PC-9 (cell line): ENCODE results near the gene VAV2. TPM values are rescaled to one million over a fixed set of nuclear protein-coding genes. Genes with fewer than 3 reads are reported as not detected.

Experiments used
- BruUV-seq: library from RNA; stranded (reverse); fragments of 400-500 nt; replicated peaks from 2 replicates; lab custom pipeline; 2021; lab: Mats Ljungman, UMichigan
- CTCF ChIA-PET: fragments of 300-600 bp; sonication (Branson Sonifier 250); formaldehyde crosslinking; loops from one replicate; lab custom pipeline; 2022; ENCODE audit warnings: antibody characterized with exemption; lab: Charles Lee
- POLR2A ChIA-PET: fragments of 300-600 bp; sonication (Branson Sonifier 250); formaldehyde crosslinking; loops from one replicate; lab custom pipeline; 2022; ENCODE audit warnings: antibody characterized with exemption; ENCODE audit not compliant: unreplicated experiment; lab: Charles Lee
- DNase-seq, 2 experiments: peaks; one replicate each; pipeline versions ENCODE4 v3.0.0 to v3.0.0-alpha.2; 2015 to 2022; ENCODE audit warnings: mixed read lengths in 1 of 2
- H2AFZ ChIP-seq: fragments of 200-600 bp; sonication (generic); 2 replicates; pipeline ENCODE4 v1.8.1; 2017; ENCODE audit warnings: antibody characterized with exemption
- H3F3A ChIP-seq: fragments of 200-600 bp; sonication (generic); 2 replicates; pipeline ENCODE4 v1.8.1; 2017; ENCODE audit warnings: antibody characterized with exemption, mild to moderate bottlenecking, low read depth; ENCODE audit not compliant: insufficient read depth
- H3K27ac ChIP-seq: fragments of 200-600 bp; sonication (generic); 2 replicates; pipeline ENCODE4 v1.6.1; 2016; ENCODE audit warnings: mixed run types
- H3K27me3 ChIP-seq: fragments of 200-600 bp; sonication (generic); 2 replicates; pipeline ENCODE4 v1.6.1; 2016; ENCODE audit warnings: low read depth, mixed run types; ENCODE audit not compliant: insufficient read depth
- H3K36me3 ChIP-seq: fragments of 200-600 bp; sonication (generic); 2 replicates; pipeline ENCODE4 v1.6.1; 2016; ENCODE audit warnings: low read depth, mixed run types
- H3K4me1 ChIP-seq: fragments of 200-600 bp; sonication (generic); replicated peaks from 2 replicates; pipeline ENCODE4 v1.6.1; 2016; ENCODE audit warnings: mixed run types; ENCODE audit not compliant: insufficient read depth
- H3K4me2 ChIP-seq: fragments of 200-600 bp; sonication (generic); 2 replicates; pipeline ENCODE4 v1.6.1; 2017; ENCODE audit warnings: mixed run types
- H3K4me3 ChIP-seq: fragments of 200-600 bp; sonication (generic); 2 replicates; pipeline ENCODE4 v1.6.1; 2016; ENCODE audit warnings: mixed run types
- H3K79me2 ChIP-seq: fragments of 200-600 bp; sonication (generic); 2 replicates; pipeline ENCODE4 v1.6.1; 2017; ENCODE audit warnings: low read depth, mixed run types
- H3K9me2 ChIP-seq: fragments of 200-600 bp; sonication (generic); 2 replicates; pipeline ENCODE4 v1.8.1; 2017; ENCODE audit warnings: mild to moderate bottlenecking; ENCODE audit not compliant: insufficient read depth
- H3K9me3 ChIP-seq: fragments of 200-600 bp; sonication (generic); 2 replicates; pipeline ENCODE4 v1.8.1; 2016; ENCODE audit warnings: low read depth; ENCODE audit not compliant: insufficient read depth
- H4K20me1 ChIP-seq: fragments of 200-600 bp; sonication (generic); 2 replicates; pipeline ENCODE4 v1.8.1; 2017; ENCODE audit not compliant: insufficient read depth
- CTCF ChIP-seq: fragments of 200-600 bp; sonication (generic); conservative IDR thresholded peaks from 2 replicates; pipeline ENCODE4 v1.6.1; 2017; ENCODE audit warnings: mixed run types, antibody characterized with exemption, mild to moderate bottlenecking, moderate library complexity
- EZH2 ChIP-seq: fragments of 200-600 bp; sonication (generic); IDR thresholded peaks from 2 replicates; pipeline ENCODE4 v1.8.0; 2017; ENCODE audit warnings: antibody characterized with exemption, low read depth
- intact Hi-C: fragments of 100-400 bp; cut with micrococcal nuclease; formaldehyde crosslinking; loops from one replicate; pipeline ENCODE4 v1.10.0; 2022; ENCODE audit not compliant: unreplicated experiment
- total RNA-seq: library from RNA; stranded (reverse); gene quantifications from 2 replicates; pipeline ENCODE4 v1.2.3, GENCODE V29; 2021

VAV2 gene
- total RNA-seq, 1 experiment from 2014 or later: 36.5 TPM

DNA sequence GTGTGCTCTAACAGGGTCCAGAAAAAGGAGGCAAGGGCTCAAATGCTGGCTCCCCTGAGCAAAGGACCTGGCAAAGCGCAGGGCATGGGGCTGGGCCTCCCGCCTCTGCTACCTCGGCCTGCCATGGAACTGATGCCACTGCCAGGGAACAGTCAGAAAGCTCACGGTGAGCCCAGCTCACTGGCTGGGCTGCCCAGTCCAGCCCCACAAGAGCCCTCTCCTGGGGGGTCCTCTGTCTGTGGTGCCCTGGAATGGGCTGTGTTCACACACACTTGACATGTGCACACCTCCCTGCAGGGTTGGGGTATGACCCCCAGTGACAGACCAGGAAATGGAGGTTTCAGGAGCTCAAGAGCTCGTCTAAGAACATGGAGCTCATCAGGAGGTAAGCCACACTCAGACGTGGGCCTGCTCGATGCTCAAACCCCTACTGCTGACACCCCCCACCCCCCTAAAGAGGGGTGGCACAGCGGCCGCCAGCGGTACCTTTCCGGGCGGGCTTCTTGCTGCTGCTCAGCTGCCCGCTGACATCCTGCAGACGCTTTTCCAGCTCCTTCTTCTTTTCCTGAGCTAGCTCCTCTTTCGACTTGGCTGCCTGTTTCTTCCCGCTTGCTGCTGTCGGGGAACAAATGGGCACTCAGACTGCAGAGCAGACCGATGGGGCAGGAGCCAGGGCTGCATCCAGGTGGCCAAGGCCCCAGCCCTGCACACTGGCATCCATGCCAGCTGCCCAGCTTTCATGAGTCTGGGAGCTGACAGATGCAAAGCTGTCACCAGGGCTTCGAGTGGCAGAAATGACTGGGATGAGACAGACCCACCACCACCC, 42.3 kb upstream of the VAV2 start:
- no peaks in the 10 kb centered on the region for H3K9me2 ChIP-seq
- no peak overlapping the region for H3K4me2 ChIP-seq
- H3F3A ChIP-seq: 0 out of 2 replicates have a peak, but pooled peaks cover 6% of the 10 kb centered on the region
- no TSS peak for BruUV-seq
- TF ChIP-seq EZH2 (no peak), CTCF (no peak)
- H3K27me3 ChIP-seq: no peaks in the 10 kb centered on the region
- H3K36me3 ChIP-seq: peaks cover 7% of the 10 kb centered on the region; the same call in 1 of the 2 replicates
- H2AFZ ChIP-seq: no peak overlapping the region
- H4K20me1 ChIP-seq: peaks cover 3% of the 10 kb centered on the region; the same call in 1 of the 2 replicates
- ChIA-PET CTCF (no interaction called here), POLR2A (no interaction called here)
- H3K79me2 ChIP-seq: no peaks in the 10 kb centered on the region
- intact Hi-C loops: no loop called here
- DNase-seq: no peak
- no peak overlapping the region for H3K4me3 ChIP-seq
- H3K4me1 ChIP-seq: no peaks in the 10 kb centered on the region
- no peaks in the 10 kb centered on the region for H3K9me3 ChIP-seq
- H3K27ac ChIP-seq: no peak overlapping the region

- CTCF ChIA-PET: no interaction called here
- Histone ChIP-seq H3K4me3 (no peak overlapping the region), H3K27ac (no peak overlapping the region), H3K4me1 (no peaks in the 10 kb centered on the region), H4K20me1 (no peaks in the 10 kb centered on the region), H2AFZ (no peak overlapping the region), H3K27me3 (no peaks in the 10 kb centered on the region), H3K36me3 (peaks cover 7% of the 10 kb centered on the region; the same call in 1 of the 2 replicates), H3K9me3 (no peaks in the 10 kb centered on the region), H3K9me2 (no peaks in the 10 kb centered on the region), H3K4me2 (no peak overlapping the region), H3K79me2 (no peaks in the 10 kb centered on the region), H3F3A (0 out of 2 replicates have a peak, but pooled peaks cover 6% of the 10 kb centered on the region)
- BruUV-seq: no TSS peak
- no peak for TF ChIP-seq CTCF
- TF ChIP-seq EZH2: no peak
- no peak for DNase-seq
- intact Hi-C loops: no loop called here
- POLR2A ChIA-PET: no interaction called here
Measured at GRCh38 chr9:134033516-134034214, 41.5 kb upstream of the VAV2 start.

- intact Hi-C loops: no loop called here
- no peak overlapping the region for H3K4me2 ChIP-seq
- H3K27me3 ChIP-seq: no peaks in the 10 kb centered on the region
- H3F3A ChIP-seq: peaks cover 6% of the 10 kb centered on the region; the same call in 1 of the 2 replicates
- H3K36me3 ChIP-seq: peaks cover 7% of the 10 kb centered on the region; the same call in 1 of the 2 replicates
- CTCF ChIA-PET: no interaction called here
- no peak overlapping the region for H3K27ac ChIP-seq
- no peak overlapping the region for H3K4me3 ChIP-seq
- no TSS peak for BruUV-seq
- POLR2A ChIA-PET: no interaction called here
- no peaks in the 10 kb centered on the region for H4K20me1 ChIP-seq
- DNase-seq: no peak
- no peak overlapping the region for H2AFZ ChIP-seq
- TF ChIP-seq CTCF (no peak), EZH2 (no peak)
- no peaks in the 10 kb centered on the region for H3K9me2 ChIP-seq
- no peaks in the 10 kb centered on the region for H3K4me1 ChIP-seq
- H3K79me2 ChIP-seq: no peaks in the 10 kb centered on the region
- no peaks in the 10 kb centered on the region for H3K9me3 ChIP-seq
Measured at GRCh38 chr9:134032456-134033222, 40.5 kb upstream of the VAV2 start.
